CD4-positive, alpha-beta T cell treated with Interleukin-4 for 4 hours (primary cell): ENCODE data around the gene ZRANB1.
"Not testable (repeated sequence)": the region's sequence is repeated elsewhere in the genome, so short reads cannot be mapped to it uniquely, and the experiment has no call there.

Source experiments
- DNase-seq: peaks from one replicate; pipeline ENCODE4 v3.0.0-alpha.2; 2020

The ZRANB1 gene

DNA sequence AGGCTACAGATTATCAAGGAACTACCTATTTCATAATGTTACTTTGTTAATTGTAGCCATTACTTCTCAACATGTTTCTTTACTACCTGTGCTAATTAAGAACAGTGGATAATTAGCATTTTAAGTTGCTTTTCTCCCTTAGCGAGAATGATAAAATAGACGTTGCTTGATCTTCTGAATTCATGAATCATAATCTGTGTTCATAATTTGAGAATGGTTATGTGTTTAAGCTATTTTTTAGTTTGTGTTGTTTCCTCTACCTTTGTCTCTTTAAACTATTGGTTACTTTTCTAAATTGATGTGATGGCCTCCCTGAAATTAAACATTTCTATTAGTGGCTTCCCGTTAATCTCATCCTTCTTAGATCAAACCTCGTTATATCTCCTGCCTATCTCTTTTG is at the start of gene ZRANB1:
ZRANB1 (plus strand) TSS at position 301 of the 400 bp plus-strand sequence. CDS start 371 bp downstream, outside the sequence.
- DNase-seq, result no peak

DNA sequence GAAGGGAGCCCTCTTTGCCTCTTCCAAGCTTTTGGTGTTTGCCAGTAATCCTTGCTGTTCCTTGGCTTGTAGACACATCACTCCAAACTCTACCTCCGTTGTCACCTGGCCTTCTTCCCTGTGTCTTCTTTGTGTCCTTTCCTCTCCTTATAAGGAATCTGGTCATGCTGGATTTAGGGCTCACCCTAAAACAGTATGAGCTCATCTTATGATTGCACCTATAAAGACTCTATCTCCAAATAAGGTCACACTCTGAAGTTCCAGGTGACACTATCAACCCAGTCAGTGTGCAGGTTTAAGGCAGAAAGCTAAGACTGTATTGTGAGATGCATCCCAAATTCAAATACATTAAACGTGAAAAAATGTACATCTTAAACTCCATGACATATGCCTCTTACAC is 49.0 kb upstream of the ZRANB1 start:
- no peak for DNase-seq

DNA sequence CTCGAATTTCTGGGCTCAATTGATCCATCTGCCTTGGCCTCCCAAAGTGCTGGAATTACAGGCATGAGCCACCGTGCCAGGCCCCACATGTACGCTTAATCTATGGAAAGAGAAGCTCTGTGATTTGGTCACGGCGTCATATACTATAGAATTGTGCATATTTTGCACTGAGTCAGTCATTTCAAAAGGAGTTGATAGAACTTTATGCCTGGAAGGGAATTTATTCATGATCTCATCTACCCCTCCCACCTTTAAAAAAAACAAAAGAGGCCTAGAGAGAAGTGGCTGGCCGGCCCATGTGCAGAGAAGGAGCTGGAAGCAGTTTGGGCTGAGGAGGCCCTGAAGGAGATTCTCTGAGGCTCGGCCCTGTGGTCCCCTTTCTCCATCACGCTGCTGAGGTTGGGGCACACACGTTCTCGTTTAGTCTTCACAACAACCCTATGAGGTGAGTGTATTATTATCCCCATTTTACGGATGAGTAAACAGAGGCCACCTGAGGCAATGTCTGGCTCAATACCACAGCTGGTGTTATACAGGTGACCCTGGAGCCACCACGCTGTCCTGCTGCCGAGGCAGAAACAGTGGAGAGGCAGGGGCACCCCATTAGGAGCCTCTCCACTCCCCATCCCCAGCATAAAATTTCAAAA is 47.2 kb upstream of the ZRANB1 start:
- DNase-seq, result no peak

DNA sequence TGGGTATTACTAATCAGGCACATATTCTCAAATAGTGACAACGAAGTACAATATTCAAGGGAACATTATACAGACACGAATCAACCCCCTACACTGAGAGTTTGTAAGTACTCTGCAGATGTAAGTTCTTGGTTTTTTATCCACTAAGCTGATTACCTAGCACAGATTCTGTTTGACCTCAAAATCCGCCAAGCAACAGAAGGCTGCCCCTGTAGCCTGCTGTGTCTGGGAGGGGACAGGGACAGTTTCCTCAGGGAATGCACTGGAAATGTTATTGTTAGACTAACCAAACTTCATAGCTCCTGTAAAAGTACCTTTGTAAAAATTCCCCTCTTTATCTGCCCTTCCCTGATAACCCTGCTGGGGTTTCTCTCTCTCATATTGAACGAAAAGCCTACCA is 45.2 kb upstream of the ZRANB1 start:
- no peak for DNase-seq

DNA sequence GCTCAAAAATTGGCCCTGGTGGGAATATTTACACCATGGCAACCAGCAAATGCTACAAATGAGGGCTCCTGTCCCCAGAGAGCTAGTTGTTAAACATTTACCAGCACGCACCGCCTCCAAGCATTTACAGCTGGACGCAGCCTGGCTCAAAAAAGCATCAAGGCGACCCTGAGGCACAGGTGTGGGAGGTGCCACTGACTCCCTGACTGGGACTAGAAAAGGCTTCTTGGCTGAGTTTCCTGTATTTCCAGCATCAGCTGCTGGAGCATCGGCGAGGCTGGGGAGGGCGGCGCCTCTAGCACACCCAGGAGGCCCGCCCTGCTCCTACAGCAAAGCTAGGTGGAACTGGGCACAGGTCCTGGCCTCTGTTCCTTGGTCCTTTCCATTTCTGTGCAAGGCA is 43.5 kb upstream of the ZRANB1 start:
- no peak for DNase-seq

DNA sequence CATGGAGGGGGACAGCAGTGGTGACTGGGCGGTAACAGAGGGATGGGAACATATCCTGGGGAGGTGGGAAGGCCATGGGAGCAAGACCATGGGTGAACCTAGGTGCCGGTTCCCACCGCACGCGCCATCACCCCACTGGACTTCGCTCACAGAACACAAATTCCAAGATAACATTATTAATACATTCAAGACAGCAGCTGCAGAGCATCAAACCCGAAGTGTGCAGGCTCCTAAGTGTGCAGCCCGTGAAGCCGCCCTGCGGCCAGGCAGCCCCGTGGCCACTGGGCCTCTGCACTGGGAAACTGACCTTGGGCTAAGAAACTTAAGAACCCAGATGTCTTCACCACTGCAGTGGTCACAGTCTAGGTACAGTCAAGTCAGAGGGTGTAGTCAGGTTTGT is 42.8 kb upstream of the ZRANB1 start:
- no peak for DNase-seq

DNA sequence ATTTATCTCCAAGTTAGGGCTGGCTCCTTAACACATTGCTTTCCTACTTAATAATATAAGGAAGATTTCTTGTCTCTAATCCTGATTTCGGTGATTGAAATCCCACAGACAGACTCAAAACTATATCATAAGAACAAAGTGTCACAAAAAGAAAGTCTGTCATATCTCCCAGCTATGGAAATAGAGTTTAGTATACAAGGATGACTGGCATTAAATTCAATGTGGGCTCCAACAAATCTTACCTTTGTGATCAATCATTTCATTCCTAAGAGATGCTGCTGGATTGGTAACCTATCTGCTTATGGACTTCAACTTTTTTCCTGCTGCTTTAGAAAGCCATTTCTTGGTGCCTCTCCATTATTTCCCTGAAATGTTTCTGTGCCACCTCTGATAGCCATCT is 39.5 kb upstream of the ZRANB1 start:
- no peak for DNase-seq

DNA sequence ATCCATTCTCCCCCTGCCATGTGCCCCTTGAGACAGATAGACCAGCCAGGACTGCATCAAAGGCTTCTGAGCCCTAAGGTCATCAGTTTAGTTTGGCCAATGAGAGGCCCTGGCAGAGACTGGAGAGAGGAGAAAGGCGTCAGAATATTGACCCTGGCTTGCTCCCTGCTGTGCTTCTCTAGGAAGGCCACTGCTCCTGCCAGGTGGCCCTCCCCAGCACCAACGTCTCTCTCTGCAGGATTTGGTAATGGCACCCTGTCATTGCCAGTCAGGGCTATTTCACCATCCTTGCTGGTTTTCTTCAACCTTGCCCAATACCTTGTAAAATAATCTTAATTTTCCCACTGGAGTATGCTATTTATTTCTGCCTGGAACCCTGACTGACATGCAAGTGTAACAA is 38.8 kb upstream of the ZRANB1 start:
- DNase-seq, result no peak

DNA sequence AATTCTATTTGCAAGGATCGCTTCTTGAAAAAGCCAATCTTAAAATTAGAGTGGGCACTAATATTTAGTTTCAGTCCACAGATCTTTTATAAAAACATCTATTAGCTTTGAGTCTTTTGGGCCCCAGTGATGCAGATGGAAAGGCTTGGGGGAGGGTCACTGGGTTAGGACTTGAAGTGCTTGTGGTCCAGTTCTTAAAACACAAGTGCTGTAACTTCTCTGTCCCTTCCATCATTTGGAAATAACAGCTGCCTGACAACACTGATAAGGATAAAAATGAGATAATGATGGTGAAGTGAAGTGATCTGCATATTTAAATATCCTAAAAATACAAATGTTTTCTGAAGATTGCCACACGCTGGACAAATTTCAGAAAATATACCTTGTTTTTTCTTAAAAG is 37.1 kb upstream of the ZRANB1 start:
- DNase-seq, result no peak

DNA sequence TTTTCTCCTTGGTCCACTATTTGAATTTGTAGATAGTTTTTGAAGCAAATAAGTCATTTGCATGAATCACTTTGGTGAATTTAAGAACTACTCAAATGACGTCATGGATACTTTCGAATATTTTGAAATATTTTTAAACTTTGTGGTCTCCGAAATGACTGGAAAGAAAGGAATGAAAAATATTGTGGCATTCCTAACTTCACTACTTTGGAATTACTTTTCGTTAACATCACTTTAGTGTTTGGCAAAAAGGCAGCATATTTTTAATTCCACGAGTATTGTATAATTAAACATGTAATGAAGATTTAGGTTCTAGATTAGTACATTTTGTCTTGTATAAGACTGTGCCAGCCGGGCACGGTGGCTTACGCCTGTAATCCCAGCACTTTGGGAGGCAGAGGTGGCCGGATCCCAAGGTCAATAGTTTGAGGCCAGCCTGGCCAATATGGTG is 35.3 kb upstream of the ZRANB1 start:
- no peak for DNase-seq

DNA sequence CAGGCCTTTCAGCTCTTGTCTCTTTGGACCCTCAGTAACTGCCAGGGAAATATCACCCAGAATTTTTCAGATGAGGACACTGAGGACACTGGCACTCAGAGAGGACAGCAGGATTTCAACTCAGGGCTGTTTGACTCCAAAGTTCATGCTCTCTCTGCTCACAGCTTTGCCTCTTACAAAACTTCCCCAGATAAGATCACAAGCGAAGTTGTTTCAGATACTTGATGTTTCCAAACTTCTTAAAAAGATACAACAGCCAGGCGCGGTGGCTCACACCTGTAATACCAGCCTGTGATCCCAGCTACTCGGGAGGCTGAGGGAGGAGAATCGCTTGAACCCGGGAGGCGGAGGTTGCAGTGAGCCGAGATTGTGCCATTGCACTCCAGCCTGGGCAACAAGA is 32.4 kb upstream of the ZRANB1 start:
- DNase-seq, result no peak

DNA sequence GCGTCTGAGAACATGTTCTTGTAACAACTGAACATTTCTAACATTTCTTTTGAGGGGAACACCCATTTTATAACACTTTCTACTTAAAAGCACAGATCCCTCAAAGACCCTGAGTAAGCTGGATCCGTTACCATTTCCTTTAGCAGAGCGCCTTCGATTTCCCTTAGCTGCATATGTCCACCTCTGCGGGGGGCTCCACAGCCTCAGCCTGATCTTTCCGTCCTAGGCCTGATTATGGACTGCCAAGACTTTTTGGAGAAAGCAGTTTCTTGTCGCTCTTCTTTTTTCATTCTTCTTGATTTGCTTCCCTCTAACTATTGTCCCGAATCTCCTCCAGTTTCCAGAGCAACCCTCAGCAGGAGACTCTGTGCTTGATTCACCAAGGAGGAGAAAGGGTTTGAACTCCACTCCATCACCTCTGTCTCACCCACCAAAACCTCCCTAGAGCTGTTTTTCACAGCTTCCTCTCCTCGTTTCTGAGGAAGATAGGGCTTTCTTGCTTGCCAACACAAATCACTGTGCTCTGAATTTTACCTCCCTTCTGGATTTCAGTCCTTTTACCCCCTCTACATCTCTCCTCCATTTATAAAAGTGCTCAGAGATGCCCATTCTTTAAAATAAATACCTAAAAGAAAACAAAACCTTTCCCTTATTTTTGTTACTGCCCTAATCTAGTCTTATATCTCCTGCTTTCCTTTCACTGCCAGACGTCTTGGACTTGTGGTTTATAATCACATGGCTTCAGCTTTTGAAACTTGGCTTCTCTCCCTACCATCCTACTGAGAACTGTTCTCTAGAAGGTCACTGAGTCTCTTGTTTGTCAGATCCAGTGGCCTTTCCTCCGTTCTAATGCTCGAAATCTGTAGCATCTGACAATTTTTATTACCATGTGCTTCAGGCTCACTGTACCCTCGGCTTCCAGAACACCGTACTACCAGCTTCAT is 30.5 kb upstream of the ZRANB1 start:
- DNase-seq, result no peak

DNA sequence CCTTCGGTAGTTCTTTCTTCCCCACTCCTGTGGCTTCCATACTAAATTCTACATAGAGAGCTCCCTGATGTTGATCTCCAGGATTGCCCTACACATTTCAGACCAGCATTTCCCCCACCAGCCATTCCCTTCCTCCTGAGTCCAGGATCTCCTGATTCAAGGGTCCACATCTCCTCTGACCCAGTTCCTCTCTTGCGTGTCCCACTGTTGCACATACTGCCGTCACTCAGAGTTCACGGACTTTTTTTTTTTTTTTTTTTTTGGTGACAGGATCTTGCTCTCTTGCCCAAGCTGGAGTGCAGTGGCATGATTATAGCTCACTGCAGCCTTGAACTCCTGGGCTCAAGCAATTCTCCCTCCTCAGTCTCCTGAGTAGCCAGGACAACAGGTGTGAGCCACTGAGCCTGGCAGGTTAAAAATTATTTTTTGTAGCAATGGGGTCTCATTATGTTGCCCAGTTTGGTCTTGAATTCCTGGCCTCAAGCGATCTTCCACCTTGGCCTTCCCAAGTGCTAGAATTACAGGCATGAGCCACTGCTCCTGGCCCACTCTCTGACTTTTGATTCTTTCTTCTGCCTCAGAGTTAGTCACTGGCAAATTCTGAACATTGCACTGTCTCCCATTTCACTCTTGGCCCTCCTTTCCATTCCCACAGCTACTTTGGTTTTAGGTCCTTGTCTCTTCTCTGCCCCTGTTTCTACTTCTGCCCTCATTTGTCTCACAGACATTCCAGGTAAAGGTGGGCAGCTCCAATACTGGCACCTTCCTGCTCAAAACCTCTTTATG is 29.6 kb upstream of the ZRANB1 start:
- no peak for DNase-seq

DNA sequence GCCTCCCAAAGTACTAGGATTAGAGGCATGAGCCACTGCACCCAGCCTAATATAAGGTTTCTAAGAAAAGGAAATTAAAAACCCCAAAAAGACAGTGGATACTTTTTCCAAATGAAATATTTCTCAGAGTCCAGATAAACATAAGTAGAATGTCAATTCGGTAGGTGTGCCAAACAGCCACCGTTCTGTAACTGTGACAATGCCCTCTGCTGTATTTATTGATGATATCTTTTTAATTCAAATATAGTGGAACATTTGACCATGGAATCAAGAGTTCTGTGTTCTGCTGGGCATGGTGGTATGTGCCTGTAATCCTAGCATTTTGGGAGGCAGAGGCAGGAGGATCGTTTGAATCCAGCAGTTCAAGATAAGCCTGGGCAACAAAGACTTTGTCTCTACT is 28.8 kb upstream of the ZRANB1 start:
- no peak for DNase-seq

DNA sequence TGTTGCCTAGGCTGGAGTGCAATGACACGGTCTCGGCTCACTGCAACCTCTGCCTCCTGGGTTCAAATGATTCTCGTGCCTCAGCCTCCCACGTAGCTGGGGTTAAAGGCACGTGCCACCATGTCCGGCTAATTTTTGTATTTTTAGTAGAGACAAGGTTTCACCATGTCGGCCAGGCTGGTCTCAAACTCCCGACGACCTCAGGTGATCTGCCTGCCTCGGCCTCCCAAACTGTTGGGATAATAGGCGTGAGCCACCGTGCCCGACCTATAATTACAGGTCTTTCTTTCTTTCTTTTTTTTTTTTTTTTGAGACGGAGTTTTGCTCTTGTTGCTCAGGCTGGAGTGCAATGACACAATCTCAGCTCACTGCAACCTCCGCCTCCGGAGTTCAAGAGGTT is 27.5 kb upstream of the ZRANB1 start:
- DNase-seq, result not testable (repeated sequence)

DNA sequence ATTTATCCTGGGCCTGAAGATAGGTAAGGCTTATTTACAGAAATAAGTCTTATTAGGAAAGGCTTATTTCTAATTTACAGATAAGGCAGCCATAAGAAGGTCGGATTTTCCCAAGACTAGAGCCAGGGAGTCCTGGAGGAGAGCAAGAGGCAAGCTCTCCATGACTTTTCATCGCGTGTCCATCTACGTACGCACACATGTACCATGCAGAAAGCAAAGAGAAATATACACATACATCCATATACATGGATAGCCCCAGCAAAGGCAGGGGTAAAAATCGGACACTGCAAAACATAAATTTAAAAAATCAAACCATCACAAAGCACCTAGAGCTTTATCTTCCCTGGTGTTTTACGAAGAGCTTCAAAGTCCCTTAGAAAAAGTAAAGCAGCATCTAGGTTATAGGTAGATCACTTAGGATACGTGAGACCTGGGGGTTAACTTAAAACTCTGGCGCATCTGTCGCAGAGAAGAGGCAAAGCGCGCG is 25.8 kb upstream of the ZRANB1 start:
- DNase-seq, result no peak

DNA sequence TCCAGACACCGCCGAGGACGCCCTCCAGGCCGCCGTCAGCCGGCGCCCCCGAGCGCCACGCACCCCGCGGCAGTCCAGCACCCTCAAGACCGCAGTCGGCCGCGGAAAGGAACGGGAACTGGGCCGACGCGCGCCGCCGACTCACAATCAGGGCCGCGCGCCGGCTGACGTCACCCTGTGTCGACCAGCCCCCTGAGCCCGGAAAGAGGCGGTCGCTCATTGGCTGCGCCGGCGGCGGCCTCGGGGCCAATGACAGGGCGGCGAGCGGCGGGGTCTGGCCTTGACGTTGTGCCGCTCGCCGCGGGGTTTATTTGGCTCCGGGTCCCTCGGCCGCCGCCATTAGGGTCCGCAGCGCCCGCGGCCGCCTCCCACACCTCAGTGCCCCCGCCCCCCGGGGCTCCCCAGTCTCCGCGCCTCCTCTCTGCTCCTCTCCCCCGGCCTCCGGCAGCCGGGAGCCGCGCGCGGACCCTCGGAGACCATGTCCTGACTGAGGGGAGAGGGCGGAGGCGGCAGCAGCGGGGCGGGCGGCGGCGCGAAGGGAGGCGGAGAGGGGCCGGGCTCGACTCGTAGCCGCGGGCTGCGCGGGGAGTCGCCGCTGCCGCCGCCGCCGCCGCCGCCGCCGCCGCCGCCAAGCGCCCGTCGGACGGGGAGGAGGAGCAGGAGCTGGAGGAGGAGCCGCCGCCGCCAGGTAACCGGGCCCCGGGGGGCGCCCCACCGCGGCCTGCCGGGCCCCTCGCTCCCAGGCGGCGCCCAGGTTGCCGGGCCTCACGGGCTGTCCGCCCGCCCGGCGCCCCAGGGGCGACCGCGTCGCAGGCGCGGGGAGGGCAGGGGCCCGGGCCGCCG is 25.1 kb upstream of the ZRANB1 start:
- DNase-seq, result peak; percentile 95

DNA sequence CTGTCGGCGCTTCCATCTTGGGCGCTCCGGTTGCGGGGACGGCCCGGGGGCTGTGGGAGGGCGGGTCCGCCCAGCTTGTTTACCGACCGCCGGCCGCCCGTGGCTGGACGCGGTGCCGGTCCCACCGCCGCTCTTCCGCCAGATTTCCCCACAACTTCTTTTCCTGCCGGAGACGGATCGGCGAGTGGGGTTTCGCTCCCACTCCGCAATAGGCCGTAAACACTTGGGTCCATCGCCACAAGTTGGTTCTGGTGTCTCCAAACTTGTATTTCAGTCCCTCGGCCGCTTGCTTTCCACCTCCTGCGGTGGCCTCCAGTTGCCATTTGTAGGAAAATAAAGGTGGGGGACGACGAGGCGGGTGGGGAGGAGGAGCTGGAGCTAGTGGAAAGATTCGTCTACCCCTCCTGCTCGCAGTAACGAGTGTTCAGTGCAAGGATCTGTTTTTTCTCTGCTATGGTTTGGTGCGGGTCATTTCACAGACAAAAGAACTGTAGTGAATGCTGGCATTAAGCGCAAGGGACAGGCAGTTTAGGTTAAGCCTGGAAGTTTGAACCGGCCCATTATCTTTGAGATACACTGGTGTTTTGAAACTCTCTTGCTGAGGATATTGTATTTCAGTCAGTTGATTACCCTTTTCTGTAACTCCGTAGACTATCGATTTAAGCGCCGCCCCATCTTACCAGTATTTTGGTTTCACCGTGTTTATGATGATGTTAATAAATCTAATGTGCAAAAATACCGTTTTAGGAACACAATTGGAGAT is 24.3 kb upstream of the ZRANB1 start:
- DNase-seq, result peak; percentile 13

DNA sequence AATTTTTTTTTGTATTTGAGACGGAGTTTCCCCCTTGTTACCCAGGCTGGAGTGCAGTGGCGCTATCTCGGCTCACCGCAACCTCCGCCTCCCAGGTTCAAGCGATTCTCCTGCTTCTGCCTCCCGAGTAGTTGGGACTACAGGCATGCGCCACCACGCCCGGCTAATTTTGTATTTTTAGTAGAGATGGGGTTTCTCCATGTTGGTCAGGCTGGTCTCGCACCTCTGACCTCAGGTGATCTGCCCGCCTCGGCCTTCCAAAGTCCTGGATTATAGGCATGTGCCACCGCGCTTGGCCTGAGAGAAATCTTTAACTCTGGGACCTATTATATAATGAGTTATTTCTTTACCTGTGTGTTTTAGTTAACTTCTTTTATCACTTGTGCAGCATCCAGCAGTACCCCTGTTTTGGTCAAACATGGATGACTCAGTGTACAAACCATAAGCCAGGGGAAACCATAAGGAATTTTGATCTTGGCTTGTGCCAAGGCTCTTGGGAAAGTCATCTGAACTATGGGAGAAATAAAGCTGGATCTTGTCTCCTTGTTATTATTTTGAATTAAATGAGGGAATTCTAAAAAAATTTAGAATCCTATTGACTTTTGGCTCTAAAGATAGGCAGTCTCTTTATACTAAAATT is 23.6 kb upstream of the ZRANB1 start:
- no peak for DNase-seq

DNA sequence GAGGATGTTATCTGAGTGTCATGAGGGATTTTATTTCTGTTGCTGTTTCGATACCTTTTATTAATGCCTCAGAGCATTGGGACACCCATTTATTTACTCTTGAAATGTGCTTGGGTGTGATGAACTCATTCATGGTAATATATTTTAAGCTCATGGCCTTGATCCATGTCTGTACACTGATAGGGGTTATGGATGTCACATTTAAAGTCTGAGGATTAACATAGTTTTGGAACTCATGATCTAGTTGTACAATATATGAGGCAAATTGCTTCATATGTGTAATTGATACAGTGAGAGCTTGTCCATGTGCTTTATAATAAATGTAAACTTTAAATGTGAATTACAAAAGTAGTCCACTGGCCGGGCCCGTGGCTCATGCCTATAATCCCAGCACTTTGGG is 23.0 kb upstream of the ZRANB1 start:
- DNase-seq, result no peak

DNA sequence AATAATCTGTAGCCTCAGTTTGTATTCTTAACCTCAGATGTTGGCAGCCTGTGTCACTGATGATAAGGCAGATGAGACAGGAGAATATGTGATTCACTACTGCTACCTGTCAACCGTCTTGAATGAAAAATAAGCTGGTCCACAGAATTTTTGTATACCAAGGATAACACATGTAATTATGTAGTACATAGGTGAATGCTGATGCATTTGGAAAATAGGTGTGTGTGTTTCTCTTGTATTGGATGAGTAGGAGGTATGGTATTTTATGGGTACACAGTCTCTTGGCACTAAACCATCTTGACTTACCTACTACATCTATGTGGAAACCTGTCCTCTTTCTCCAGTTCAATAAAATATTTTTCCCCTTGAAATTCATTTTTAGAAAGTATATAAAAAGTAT is 20.7 kb upstream of the ZRANB1 start:
- no peak for DNase-seq
